SK-N-SH (cell line): ENCODE measurements around the gene RALY. TPM values are rescaled to one million over a fixed set of nuclear protein-coding genes. Genes with fewer than 3 reads are reported as not detected.

Source experiments
- CTCF ChIA-PET: fragments of 300-600, 350-600 bp; formaldehyde crosslinking; extraction: SDS; loops from one replicate; lab custom pipeline; 2021; lab: Yijun Ruan, JAX
- POLR2A ChIA-PET: fragments of 350-600 bp; sonication (Branson Sonifier 250); formaldehyde crosslinking; extraction: SDS; loops from one replicate; lab custom pipeline; 2020; ENCODE audit warnings: antibody characterized with exemption, inconsistent platforms; lab: Yijun Ruan, JAX
- DNase-seq: peaks from one replicate; pipeline ENCODE4 v3.0.0; 2012
- H2AFZ ChIP-seq: fragments of 200-600 bp; sonication (generic); 2 replicates; pipeline ENCODE4 v1.8.1; 2016; ENCODE audit warnings: antibody characterized with exemption, mild to moderate bottlenecking, low read depth
- H3F3A ChIP-seq: fragments of 200-600 bp; sonication (generic); replicated peaks from 2 replicates; pipeline ENCODE3; 2016; ENCODE audit warnings: antibody characterized with exemption, mild to moderate bottlenecking; ENCODE audit not compliant: insufficient read depth
- H3K27ac ChIP-seq, 2 experiments: fragments of 200-500 bp in 1 of 2; fragments of 200-600 bp in 1 of 2; sonication (Bioruptor generic) in 1 of 2; sonication (generic), shearing (Covaris generic) in 1 of 2; 2 replicates each; pipeline versions ENCODE4 v1.5.1 to v1.6.1; 2014 to 2016; ENCODE audit warnings: low read depth in 2 of 2, inconsistent platforms in 1 of 2, low read length in 1 of 2, mild to moderate bottlenecking in 1 of 2, mixed read lengths in 1 of 2
- H3K27me3 ChIP-seq: fragments of 200-600 bp; sonication (generic), shearing (Covaris generic); 2 replicates; pipeline ENCODE4 v1.6.1; 2016; ENCODE audit warnings: mixed run types; ENCODE audit not compliant: insufficient read depth
- H3K36me3 ChIP-seq, 2 experiments: fragments of 200-500 bp in 1 of 2; fragments of 200-600 bp in 1 of 2; sonication (Bioruptor generic) in 1 of 2; sonication (generic) in 1 of 2; replicated peaks in 1 of 2; 2 replicates each; pipeline versions ENCODE3 to v1.5.1; 2014 to 2016; ENCODE audit warnings: low read length in 1 of 2, mild to moderate bottlenecking in 1 of 2; ENCODE audit not compliant: insufficient read depth in 2 of 2, control insufficient read depth in 1 of 2
- H3K4me1 ChIP-seq, 2 experiments: fragments of 200-500 bp in 1 of 2; fragments of 200-600 bp in 1 of 2; sonication (Bioruptor generic) in 1 of 2; sonication (generic), shearing (Covaris generic) in 1 of 2; 2 replicates each; pipeline versions ENCODE4 v1.5.1 to v1.6.1; 2014 to 2016; ENCODE audit warnings: low read depth in 1 of 2, low read length in 1 of 2, mixed run types in 1 of 2; ENCODE audit not compliant: insufficient read depth in 2 of 2, control insufficient read depth in 1 of 2
- H3K4me2 ChIP-seq: fragments of 200-600 bp; sonication (generic), shearing (Covaris generic); 2 replicates; pipeline ENCODE4 v1.6.1; 2017; ENCODE audit warnings: mixed run types
- H3K4me3 ChIP-seq, 2 experiments: fragments of 200-500 bp in 1 of 2; fragments of 200-600 bp in 1 of 2; sonication (Bioruptor generic) in 1 of 2; sonication (generic), shearing (Covaris generic) in 1 of 2; 2 replicates each; pipeline versions ENCODE4 v1.5.1 to v1.8.1; 2014 to 2016; ENCODE audit warnings: low read depth in 2 of 2, inconsistent platforms in 1 of 2, low read length in 1 of 2, mild to moderate bottlenecking in 1 of 2, mixed read lengths in 1 of 2, moderate library complexity in 1 of 2
- H3K79me2 ChIP-seq: fragments of 200-600 bp; sonication (generic); 2 replicates; pipeline ENCODE4 v1.8.1; 2017; ENCODE audit warnings: mild to moderate bottlenecking; ENCODE audit not compliant: insufficient read depth
- H3K9ac ChIP-seq: fragments of 200-600 bp; sonication (generic); 2 replicates; pipeline ENCODE4 v1.6.1; 2017; ENCODE audit warnings: mixed run types
- H3K9me2 ChIP-seq: fragments of 200-600 bp; sonication (generic); 2 replicates; pipeline ENCODE4 v1.6.1; 2017; ENCODE audit warnings: mixed run types
- H3K9me3 ChIP-seq: fragments of 200-600 bp; sonication (generic); 2 replicates; pipeline ENCODE4 v1.6.1; 2017; ENCODE audit warnings: mixed run types, mild to moderate bottlenecking, moderate library complexity
- H4K20me1 ChIP-seq: fragments of 200-600 bp; sonication (generic); 2 replicates; pipeline ENCODE4 v1.6.1; 2017; ENCODE audit warnings: mild to moderate bottlenecking, mixed run types; ENCODE audit not compliant: insufficient read depth
- CHD2 ChIP-seq: fragments of 150-350 bp; IDR thresholded peaks from 2 replicates; pipeline ENCODE4 v1.6.1; 2018; ENCODE audit warnings: low read length; ENCODE audit not compliant: partially characterized antibody
- GABPA ChIP-seq: IDR thresholded peaks from 2 replicates; pipeline ENCODE4 v1.4.0; 2012; ENCODE audit warnings: low read depth, mild to moderate bottlenecking
- GATA2 ChIP-seq: sonication (generic); formaldehyde crosslinking; IDR thresholded peaks from 2 replicates; pipeline ENCODE4 v1.5.0; 2020; ENCODE audit warnings: mild to moderate bottlenecking, missing genetic modification reagents
- JUND ChIP-seq: IDR thresholded peaks from 2 replicates; pipeline ENCODE4 v1.4.0; 2012
- MEF2A ChIP-seq: IDR thresholded peaks from 2 replicates; pipeline ENCODE4 v1.4.0; 2012; ENCODE audit warnings: low read depth, borderline replicate concordance
- MXI1 ChIP-seq: IDR thresholded peaks from 2 replicates; pipeline ENCODE4 v1.6.1; 2012; ENCODE audit warnings: mild to moderate bottlenecking, low read depth, low read length, improper control_type of control experiment
- NRF1 ChIP-seq: IDR thresholded peaks from 2 replicates; pipeline ENCODE4 v1.6.1; 2012; ENCODE audit warnings: low read depth, mild to moderate bottlenecking, low read length
- RFX5 ChIP-seq: IDR thresholded peaks from 2 replicates; pipeline ENCODE4 v1.6.1; 2012; ENCODE audit warnings: mild to moderate bottlenecking, improper control_type of control experiment, low read length
- SIN3A ChIP-seq: IDR thresholded peaks from 2 replicates; pipeline ENCODE4 v1.6.1; 2012; ENCODE audit warnings: low read depth, mild to moderate bottlenecking, low read length, moderate library complexity, borderline replicate concordance
- TAF1 ChIP-seq: IDR thresholded peaks from 2 replicates; pipeline ENCODE4 v1.6.1; 2012; ENCODE audit warnings: low read depth, mild to moderate bottlenecking, low read length, moderate library complexity, borderline replicate concordance
- WGBS: methylation state at CpG from one replicate; pipeline ENCODE4 v1.1.6; 2017; ENCODE audit warnings: low lambda C conversion rate; 5-methylcytosine and 5-hydroxymethylcytosine counted together
- polyA plus RNA-seq, 3 experiments: library from polyadenylated mRNA; depleted of rRNA; stranded (reverse); fragments of >200 nt; gene quantifications; 2 replicates each; pipeline ENCODE4 v1.2.3, GENCODE V29; 2012
- TF ChIP-seq, protein P1 (sequence below): fragments of 150-350 bp; IDR thresholded peaks from 2 replicates; pipeline ENCODE4 v1.6.1; 2017; ENCODE audit warnings: antibody characterized with exemption, low read length, low read depth, borderline replicate concordance
- TF ChIP-seq, protein P2 (sequence below): fragments of 150-350 bp; IDR thresholded peaks from 2 replicates; pipeline ENCODE4 v1.6.1; 2016; ENCODE audit warnings: mild to moderate bottlenecking, low read depth, low read length
- TF ChIP-seq, protein P3 (sequence below): IDR thresholded peaks from 2 replicates; pipeline ENCODE4 v1.4.0; 2012; ENCODE audit warnings: low read depth
- TF ChIP-seq, protein P4 (sequence below): fragments of 200-600 bp; sonication (generic); IDR thresholded peaks from 2 replicates; pipeline ENCODE4 v1.6.1; 2017; ENCODE audit warnings: antibody characterized with exemption, mild to moderate bottlenecking, moderate library complexity

The RALY gene
- polyA plus RNA-seq, 1 of the 3 experiments (the other 2 are of a cell fraction), result 130 TPM

DNA sequence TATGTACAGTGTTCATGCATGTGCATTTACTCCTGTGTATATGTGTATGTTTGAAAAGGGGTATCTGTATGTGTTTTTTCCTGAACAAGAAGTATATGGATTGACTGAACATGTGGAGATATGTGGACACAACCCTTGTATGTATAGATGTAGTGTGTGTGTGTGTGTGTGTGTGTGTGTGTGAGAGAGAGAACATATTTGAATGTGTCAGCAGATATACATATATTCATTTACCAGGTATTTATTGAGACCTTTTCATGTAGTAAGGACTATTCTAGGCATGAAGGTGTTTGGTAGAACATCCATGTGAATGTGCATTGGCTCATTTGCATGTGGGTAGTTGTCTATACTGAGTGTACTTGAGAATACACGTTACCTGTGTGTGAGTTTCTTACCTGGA is 79.1 kb downstream of the RALY start (continued):
- TF ChIP-seq, protein P1, sequence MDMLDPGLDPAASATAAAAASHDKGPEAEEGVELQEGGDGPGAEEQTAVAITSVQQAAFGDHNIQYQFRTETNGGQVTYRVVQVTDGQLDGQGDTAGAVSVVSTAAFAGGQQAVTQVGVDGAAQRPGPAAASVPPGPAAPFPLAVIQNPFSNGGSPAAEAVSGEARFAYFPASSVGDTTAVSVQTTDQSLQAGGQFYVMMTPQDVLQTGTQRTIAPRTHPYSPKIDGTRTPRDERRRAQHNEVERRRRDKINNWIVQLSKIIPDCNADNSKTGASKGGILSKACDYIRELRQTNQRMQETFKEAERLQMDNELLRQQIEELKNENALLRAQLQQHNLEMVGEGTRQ, result no peak
- TF ChIP-seq, protein P2, sequence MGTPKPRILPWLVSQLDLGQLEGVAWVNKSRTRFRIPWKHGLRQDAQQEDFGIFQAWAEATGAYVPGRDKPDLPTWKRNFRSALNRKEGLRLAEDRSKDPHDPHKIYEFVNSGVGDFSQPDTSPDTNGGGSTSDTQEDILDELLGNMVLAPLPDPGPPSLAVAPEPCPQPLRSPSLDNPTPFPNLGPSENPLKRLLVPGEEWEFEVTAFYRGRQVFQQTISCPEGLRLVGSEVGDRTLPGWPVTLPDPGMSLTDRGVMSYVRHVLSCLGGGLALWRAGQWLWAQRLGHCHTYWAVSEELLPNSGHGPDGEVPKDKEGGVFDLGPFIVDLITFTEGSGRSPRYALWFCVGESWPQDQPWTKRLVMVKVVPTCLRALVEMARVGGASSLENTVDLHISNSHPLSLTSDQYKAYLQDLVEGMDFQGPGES, result no peak
- no peak for TF ChIP-seq SIN3A
- TF ChIP-seq RFX5, result no peak
- no peak for TF ChIP-seq MXI1
- no peak for TF ChIP-seq GATA2 (CRISPR knock-in tag)
- TF ChIP-seq, protein P3, sequence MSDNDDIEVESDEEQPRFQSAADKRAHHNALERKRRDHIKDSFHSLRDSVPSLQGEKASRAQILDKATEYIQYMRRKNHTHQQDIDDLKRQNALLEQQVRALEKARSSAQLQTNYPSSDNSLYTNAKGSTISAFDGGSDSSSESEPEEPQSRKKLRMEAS, result no peak
- no peak for TF ChIP-seq CHD2
- TF ChIP-seq TAF1, result no peak

DNA sequence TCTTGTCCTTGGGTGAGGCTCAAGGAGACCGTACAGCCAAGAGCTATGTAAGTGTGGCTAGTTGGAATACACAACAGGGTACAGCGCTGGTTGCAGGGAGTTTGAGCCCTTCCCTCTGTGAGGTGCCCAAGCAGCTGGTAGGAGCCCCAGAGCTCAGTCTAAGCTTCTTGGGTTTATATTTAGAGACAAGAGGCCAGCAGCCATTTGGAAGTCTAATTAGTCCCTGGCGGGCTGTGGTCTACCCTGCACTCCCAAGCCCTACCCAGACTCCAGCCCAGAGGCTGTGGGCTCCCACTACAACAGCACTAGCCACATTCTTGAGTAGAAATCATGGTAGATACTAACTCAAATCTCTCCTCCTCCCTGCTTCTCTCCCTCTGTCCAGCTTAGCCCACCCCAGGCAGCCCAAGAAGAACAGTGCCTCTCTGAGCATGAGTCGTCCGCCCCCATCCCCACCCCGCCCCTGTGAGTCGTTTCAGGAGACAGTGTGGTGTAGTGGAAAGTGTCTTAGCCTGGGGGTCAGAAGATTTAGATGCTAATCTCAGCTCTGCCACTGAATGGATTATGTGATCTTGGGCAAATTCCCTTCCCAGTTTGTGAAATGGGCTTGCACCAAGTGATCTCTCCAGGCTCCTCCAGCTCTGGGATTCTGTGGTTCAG is 80.5 kb downstream of the RALY start:
- Histone ChIP-seq H3K9me3 (no peaks in the 10 kb centered on the region), H3K4me3 (no peak overlapping the region), H4K20me1 (peaks cover 55% of the 10 kb centered on the region), H3F3A (peaks cover 2% of the 10 kb centered on the region), H3K4me1 (peaks cover 4 to 22% of the 10 kb centered on the region in 2 experiments; a peak in 3 of 4 replicates), H3K9me2 (no peaks in the 10 kb centered on the region), H3K4me2 (no peak overlapping the region), H3K9ac (no peak overlapping the region), H2AFZ (no peak overlapping the region), H3K36me3 (peaks cover 11 to 56% of the 10 kb centered on the region in 2 experiments), H3K79me2 (peaks cover 32% of the 10 kb centered on the region), H3K27ac (no peak overlapping the region; a peak in 1 of 4 replicates), H3K27me3 (no peaks in the 10 kb centered on the region)
- no peak for DNase-seq
- WGBS, result 83% methylated on average over 6 of the region's 7 CpGs
- ChIA-PET POLR2A (interaction anchor here (0.9 kb wide), 1 partner anchor 39 kb away, joined by 3 read pairs; no protein-coding TSS in a partner anchor), CTCF (interaction anchor here (0.8 to 6.4 kb wide), 3 partner anchors 52 to 282 kb away, joined by 3 to 36 read pairs (median 7); no protein-coding TSS in a partner anchor)
- no peak for TF ChIP-seq MXI1
- no peak for TF ChIP-seq GATA2 (CRISPR knock-in tag)
- TF ChIP-seq, protein P4, sequence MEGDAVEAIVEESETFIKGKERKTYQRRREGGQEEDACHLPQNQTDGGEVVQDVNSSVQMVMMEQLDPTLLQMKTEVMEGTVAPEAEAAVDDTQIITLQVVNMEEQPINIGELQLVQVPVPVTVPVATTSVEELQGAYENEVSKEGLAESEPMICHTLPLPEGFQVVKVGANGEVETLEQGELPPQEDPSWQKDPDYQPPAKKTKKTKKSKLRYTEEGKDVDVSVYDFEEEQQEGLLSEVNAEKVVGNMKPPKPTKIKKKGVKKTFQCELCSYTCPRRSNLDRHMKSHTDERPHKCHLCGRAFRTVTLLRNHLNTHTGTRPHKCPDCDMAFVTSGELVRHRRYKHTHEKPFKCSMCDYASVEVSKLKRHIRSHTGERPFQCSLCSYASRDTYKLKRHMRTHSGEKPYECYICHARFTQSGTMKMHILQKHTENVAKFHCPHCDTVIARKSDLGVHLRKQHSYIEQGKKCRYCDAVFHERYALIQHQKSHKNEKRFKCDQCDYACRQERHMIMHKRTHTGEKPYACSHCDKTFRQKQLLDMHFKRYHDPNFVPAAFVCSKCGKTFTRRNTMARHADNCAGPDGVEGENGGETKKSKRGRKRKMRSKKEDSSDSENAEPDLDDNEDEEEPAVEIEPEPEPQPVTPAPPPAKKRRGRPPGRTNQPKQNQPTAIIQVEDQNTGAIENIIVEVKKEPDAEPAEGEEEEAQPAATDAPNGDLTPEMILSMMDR, result no peak
- no peak for TF ChIP-seq JUND
- no peak for TF ChIP-seq NRF1
- TF ChIP-seq, protein P3, result no peak
- no peak for TF ChIP-seq MEF2A
- TF ChIP-seq, protein P2, result no peak
- no peak for TF ChIP-seq GABPA
